T-helper 2 cell treated with Interferon-gamma antibody and Interleukin-4, amounts not matched to agents 5 μg/mL and 100 μg/mL, for 36 hours (primary cell): ENCODE measurements around the gene POPDC2.
A peak's percentile ranks its signal among the peaks of the same experiment; 100 is the strongest.
"Not testable (repeated sequence)": the region's sequence is repeated elsewhere in the genome, so short reads cannot be mapped to it uniquely, and the experiment has no call there.

ENCODE experiments used
- DNase-seq: peaks from one replicate; pipeline ENCODE4 v3.0.0; 2021; ENCODE audit warnings: low spot score
- H3K27ac Mint-ChIP-seq: one replicate; pipeline ENCODE4 v1.8.0; 2021; ENCODE audit warnings: mild to moderate bottlenecking, mixed read lengths
- H3K27me3 Mint-ChIP-seq: one replicate; pipeline ENCODE4 v1.8.0; 2021; ENCODE audit warnings: low read depth, mixed read lengths
- H3K36me3 Mint-ChIP-seq: one replicate; pipeline ENCODE4 v1.8.0; 2021; ENCODE audit warnings: low read depth, mixed read lengths
- H3K4me1 Mint-ChIP-seq: one replicate; pipeline ENCODE4 v1.8.0; 2021; ENCODE audit warnings: low read depth, mixed read lengths
- H3K4me3 Mint-ChIP-seq: one replicate; pipeline ENCODE4 v1.8.0; 2022; ENCODE audit warnings: mild to moderate bottlenecking, moderate library complexity, mixed read lengths
- H3K9me3 Mint-ChIP-seq: one replicate; pipeline ENCODE4 v1.8.0; 2021; ENCODE audit warnings: mixed read lengths

Gene POPDC2

GRCh38 chr3:119660474-119661440 lies at the start of gene POPDC2:
TSS of gene POPDC2 (minus strand) at chr3:119660589. CDS start at chr3:119660423, 166 bp downstream.
- no peak within 1 kb of the TSS for H3K4me3 Mint-ChIP-seq
- no peaks in the 10 kb centered on the region for H3K27me3 Mint-ChIP-seq
- no peak for DNase-seq
- no peaks in the 10 kb centered on the region for H3K9me3 Mint-ChIP-seq
- no peaks in the 10 kb centered on the region for H3K36me3 Mint-ChIP-seq
- H3K27ac Mint-ChIP-seq = no peak within 1 kb of the TSS
- peaks cover 12% of the 10 kb centered on the region for H3K4me1 Mint-ChIP-seq

- Mint-ChIP-seq H3K4me3 (peak overlapping the region; percentile 76), H3K27me3 (peaks cover 22% of the 10 kb centered on the region)
Measured at GRCh38 chr3:119703820-119704531, 43.6 kb upstream of the POPDC2 start.

GRCh38 chr3:119702530-119703527 lies 42.4 kb upstream of the POPDC2 start, which contains the start of gene CFAP91:
TSS of gene CFAP91 (plus strand) at chr3:119703022. CDS start at chr3:119703099, 77 bp downstream.
- Mint-ChIP-seq H3K4me3 (peak within 1 kb of the TSS; percentile 76), H3K36me3 (peaks cover 7% of the 10 kb centered on the region), H3K9me3 (peaks cover 9% of the 10 kb centered on the region), H3K27ac (peak within 1 kb of the TSS; percentile 10), H3K4me1 (peaks cover 29% of the 10 kb centered on the region), H3K27me3 (peaks cover 22% of the 10 kb centered on the region)
- peak; percentile 80 for DNase-seq

More at GRCh38 chr3:119703820-119704531, 43.6 kb upstream of the POPDC2 start:
- H3K27ac Mint-ChIP-seq = no peak overlapping the region
- H3K36me3 Mint-ChIP-seq = peaks cover 7% of the 10 kb centered on the region
- no peak for DNase-seq
- peaks cover 29% of the 10 kb centered on the region for H3K4me1 Mint-ChIP-seq
- H3K9me3 Mint-ChIP-seq = peaks cover 9% of the 10 kb centered on the region

GRCh38 chr3:119700920-119701734 lies 40.7 kb upstream of the POPDC2 start:
- Mint-ChIP-seq H3K4me3 (peak overlapping the region; percentile 37), H3K27me3 (peaks cover 19% of the 10 kb centered on the region), H3K36me3 (peaks cover 7% of the 10 kb centered on the region), H3K27ac (peak overlapping the region; percentile 55), H3K4me1 (peaks cover 29% of the 10 kb centered on the region), H3K9me3 (peaks cover 9% of the 10 kb centered on the region)
- no peak for DNase-seq

- Mint-ChIP-seq H3K9me3 (peaks cover 9% of the 10 kb centered on the region), H3K27me3 (peaks cover 16% of the 10 kb centered on the region), H3K4me1 (peaks cover 29% of the 10 kb centered on the region), H3K27ac (peak overlapping the region; percentile 55), H3K4me3 (peak overlapping the region; percentile 33), H3K36me3 (peaks cover 7% of the 10 kb centered on the region)
- DNase-seq = peak; percentile 68
Measured at GRCh38 chr3:119700269-119700919, 40.0 kb upstream of the POPDC2 start.

- DNase-seq = no peak
- no peak overlapping the region for H3K4me3 Mint-ChIP-seq
- H3K4me1 Mint-ChIP-seq = peaks cover 22% of the 10 kb centered on the region
- no peaks in the 10 kb centered on the region for H3K27me3 Mint-ChIP-seq
- peaks cover 7% of the 10 kb centered on the region for H3K36me3 Mint-ChIP-seq
- H3K9me3 Mint-ChIP-seq = peaks cover 9% of the 10 kb centered on the region
- H3K27ac Mint-ChIP-seq = no peak overlapping the region
Measured at GRCh38 chr3:119697394-119697793, 37.0 kb upstream of the POPDC2 start.

GRCh38 chr3:119695480-119695879 lies 35.1 kb upstream of the POPDC2 start:
- Mint-ChIP-seq H3K4me1 (peaks cover 8% of the 10 kb centered on the region), H3K36me3 (no peaks in the 10 kb centered on the region), H3K27me3 (peaks cover 6% of the 10 kb centered on the region), H3K9me3 (peaks cover 1% of the 10 kb centered on the region), H3K27ac (no peak overlapping the region), H3K4me3 (no peak overlapping the region)
- no peak for DNase-seq

- H3K4me3 Mint-ChIP-seq = no peak overlapping the region
- peaks cover 17% of the 10 kb centered on the region for H3K27me3 Mint-ChIP-seq
- no peak for DNase-seq
Measured at GRCh38 chr3:119690043-119690656, 29.8 kb upstream of the POPDC2 start.

GRCh38 chr3:119683421-119683820 lies 23.0 kb upstream of the POPDC2 start:
- Mint-ChIP-seq H3K36me3 (no peaks in the 10 kb centered on the region), H3K4me3 (no peak overlapping the region), H3K9me3 (no peaks in the 10 kb centered on the region), H3K27me3 (peaks cover 9% of the 10 kb centered on the region), H3K4me1 (peaks cover 4% of the 10 kb centered on the region), H3K27ac (no peak overlapping the region)
- DNase-seq = no peak

More at GRCh38 chr3:119690043-119690656, 29.8 kb upstream of the POPDC2 start:
- Mint-ChIP-seq H3K36me3 (no peaks in the 10 kb centered on the region), H3K4me1 (no peaks in the 10 kb centered on the region), H3K27ac (no peak overlapping the region), H3K9me3 (no peaks in the 10 kb centered on the region)

GRCh38 chr3:119681279-119681678 lies 20.9 kb upstream of the POPDC2 start:
- DNase-seq = no peak
- Mint-ChIP-seq H3K36me3 (peaks cover 6% of the 10 kb centered on the region), H3K4me1 (peaks cover 14% of the 10 kb centered on the region), H3K27ac (no peak overlapping the region), H3K4me3 (no peak overlapping the region), H3K9me3 (no peaks in the 10 kb centered on the region), H3K27me3 (no peaks in the 10 kb centered on the region)

- no peak overlapping the region for H3K27ac Mint-ChIP-seq
- no peaks in the 10 kb centered on the region for H3K27me3 Mint-ChIP-seq
- no peak overlapping the region for H3K4me3 Mint-ChIP-seq
- peaks cover 28% of the 10 kb centered on the region for H3K4me1 Mint-ChIP-seq
- peaks cover 19% of the 10 kb centered on the region for H3K36me3 Mint-ChIP-seq
- DNase-seq = no peak
- H3K9me3 Mint-ChIP-seq = no peaks in the 10 kb centered on the region
Measured at GRCh38 chr3:119679874-119680273, 19.5 kb upstream of the POPDC2 start.

GRCh38 chr3:119678209-119678608 lies 17.8 kb upstream of the POPDC2 start:
- Mint-ChIP-seq H3K4me3 (peak overlapping the region; percentile 12), H3K4me1 (peaks cover 28% of the 10 kb centered on the region), H3K36me3 (peaks cover 23% of the 10 kb centered on the region)
- DNase-seq, H3K27ac Mint-ChIP-seq, H3K9me3 Mint-ChIP-seq, H3K27me3 Mint-ChIP-seq: not testable (repeated sequence)
